HG02870 (cell line): ENCODE results near the gene BANK1.

Source experiments
- ATAC-seq: cut with Tn5 transposase; IDR thresholded peaks from one replicate; pipeline ENCODE4 v1.9.1; 2021; ENCODE audit warnings: mild to moderate bottlenecking, moderate library complexity; ENCODE audit not compliant: unreplicated experiment

Gene BANK1

DNA sequence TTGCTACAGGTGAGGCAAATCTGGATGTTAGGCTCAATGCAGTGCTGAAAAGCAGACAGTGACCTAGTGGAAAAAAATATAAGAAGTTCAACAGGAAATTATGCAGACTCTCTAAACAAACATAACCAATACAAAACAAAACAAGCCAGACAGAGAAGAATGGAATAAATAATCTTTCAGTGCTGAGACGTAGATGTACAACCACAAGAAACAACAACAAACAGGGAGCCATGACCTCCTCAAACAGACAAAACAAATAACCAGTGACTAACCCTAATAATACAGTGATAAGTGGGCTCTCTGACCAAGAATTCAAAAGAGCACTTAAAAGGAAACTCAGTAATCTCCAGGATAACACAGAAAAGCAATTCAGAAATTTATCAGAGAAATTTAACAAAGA lies 315.5 kb downstream of the BANK1 start:
- ATAC-seq, result no peak

DNA sequence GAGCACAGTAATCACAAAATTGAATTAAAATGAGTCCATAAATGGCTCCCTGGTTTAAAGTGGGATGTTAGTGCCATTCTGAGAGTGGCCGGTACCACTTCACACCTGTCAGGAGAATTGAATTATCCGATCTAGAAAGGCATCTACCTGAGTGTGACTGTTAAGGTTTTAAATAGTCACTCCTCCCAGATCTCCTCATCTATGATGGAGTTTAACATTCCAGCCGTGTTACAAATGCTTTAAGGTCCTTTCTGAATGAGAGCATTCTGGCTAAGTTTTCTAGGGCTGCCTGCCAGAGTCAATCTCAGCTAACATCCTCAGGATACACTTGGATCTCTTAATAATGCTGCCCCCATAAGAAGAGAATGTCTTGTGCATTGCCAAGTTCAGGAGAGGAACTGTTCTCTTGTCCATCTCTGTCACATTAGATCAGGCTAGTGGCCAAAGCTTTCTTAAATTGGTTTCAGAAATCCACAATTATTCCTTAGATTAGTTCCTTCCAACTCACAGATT lies 323.6 kb downstream of the BANK1 start:
- ATAC-seq, result no peak

DNA sequence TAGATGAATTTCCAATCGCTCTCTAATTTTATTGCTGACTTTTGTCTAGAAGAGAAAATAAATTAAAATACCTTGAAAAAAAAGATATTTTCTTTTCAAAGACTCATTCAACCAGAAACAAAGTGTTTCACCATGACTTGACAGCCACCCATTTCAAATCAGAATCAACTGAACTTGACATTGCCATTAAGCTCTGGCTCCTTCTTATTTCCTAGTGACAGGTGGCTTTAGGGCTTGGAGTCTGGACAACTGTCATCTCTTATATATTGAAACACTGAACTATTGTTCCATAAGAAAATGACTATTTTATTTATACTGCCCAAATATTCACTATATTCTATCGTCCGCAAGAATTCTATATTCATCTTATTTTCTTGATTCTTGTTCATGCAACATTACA lies 325.6 kb downstream of the BANK1 start:
- ATAC-seq, result no peak

DNA sequence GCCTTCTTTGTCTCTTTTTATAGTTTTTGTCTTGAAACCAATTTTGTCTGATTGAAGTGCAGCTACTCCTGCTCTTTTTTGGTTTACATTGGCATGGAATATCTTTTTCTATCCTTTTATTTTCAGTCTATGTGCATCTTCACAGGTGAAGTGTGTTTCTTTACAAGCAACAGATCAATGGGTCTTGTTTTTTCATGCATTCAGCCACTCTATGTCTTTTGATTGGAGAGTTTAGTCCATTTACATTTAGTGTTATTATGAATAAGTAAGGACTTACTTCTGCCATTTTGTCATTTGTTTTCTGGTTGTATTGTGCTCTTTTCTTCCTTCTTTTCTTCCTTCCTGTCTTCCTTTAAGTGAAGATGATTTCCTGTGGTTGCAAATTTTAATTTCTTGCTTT lies 330.3 kb downstream of the BANK1 start:
- no peak for ATAC-seq
